K562 (cell line): Measurements from ENCODE around the gene NRG2. TPM values are rescaled to one million over a fixed set of nuclear protein-coding genes. Genes with fewer than 3 reads are reported as not detected.
A peak's percentile ranks its signal among the peaks of the same experiment; 100 is the strongest.

Experiments used
- CBX2 ChIP-seq: fragments of 200-600 bp; sonication (generic); IDR thresholded peaks from one replicate; pipeline ENCODE4 v1.6.1; 2012; ENCODE audit warnings: mild to moderate bottlenecking, low read length, inconsistent platforms; ENCODE audit not compliant: insufficient read depth, poor library complexity, severe bottlenecking
- DEAF1 ChIP-seq: fragments of 450-650 bp; formaldehyde crosslinking; IDR thresholded peaks from 2 replicates; pipeline ENCODE4 v1.4.0; 2020; ENCODE audit warnings: mild to moderate bottlenecking, moderate library complexity
- ETV5 ChIP-seq: sonication (generic); formaldehyde crosslinking; IDR thresholded peaks from 2 replicates; pipeline ENCODE4 v1.4.0; 2020; ENCODE audit warnings: low read depth, mild to moderate bottlenecking, missing genetic modification reagents
- HIVEP1 ChIP-seq: fragments of 250-450 bp; sonication (Bioruptor Pico); IDR thresholded peaks from 2 replicates; pipeline ENCODE4 v1.4.0; 2020; ENCODE audit warnings: mild to moderate bottlenecking
- IRF9 ChIP-seq: fragments of 450-650 bp; IDR thresholded peaks from 2 replicates; pipeline ENCODE4 v1.6.1; 2016; ENCODE audit warnings: missing biosample characterization, missing genetic modification characterization
- KAT8 ChIP-seq: fragments of 450-650 bp; IDR thresholded peaks from 2 replicates; pipeline ENCODE4 v1.6.1; 2016; ENCODE audit warnings: low read depth, mild to moderate bottlenecking
- NR2C1 ChIP-seq, 2 experiments: fragments of 450-650 bp; IDR thresholded peaks; 2 replicates each; pipeline ENCODE4 v1.6.1; 2017; ENCODE audit warnings: mild to moderate bottlenecking in 2 of 2, antibody characterized with exemption in 1 of 2, inconsistent platforms in 1 of 2, missing compliant biosample characterization in 1 of 2, missing genetic modification characterization in 1 of 2
- RREB1 ChIP-seq: fragments of 250-450 bp; sonication (Bioruptor Pico); IDR thresholded peaks from 2 replicates; pipeline ENCODE4 v1.4.0; 2020
- STAT5B ChIP-seq: fragments of 250-450 bp; sonication (Bioruptor Pico); IDR thresholded peaks from 2 replicates; pipeline ENCODE4 v1.8.0; 2021; ENCODE audit warnings: mild to moderate bottlenecking, inconsistent platforms
- polyA plus RNA-seq, 8 experiments: library from polyadenylated mRNA; depleted of rRNA in 4 of 8; stranded (reverse) in 5 of 8; unstranded in 3 of 8; fragments of >200 nt; fragmentation: Nextera tagmentation in 2 of 8; fragmentation: Illumina TruSeq in 1 of 8; extraction: Ambion mirVana in 2 of 8; extraction: Trizol in 1 of 8; gene quantifications; 2 replicates each; pipeline versions ENCODE4 v1.2.1 to v1.2.3, GENCODE V29; 2011 to 2014; ENCODE audit warnings: inconsistent platforms in 1 of 8, missing spikeins in 1 of 8
- total RNA-seq, 7 experiments: library from RNA; depleted of rRNA in 6 of 7; stranded (reverse); fragments of >200 nt in 6 of 7; fragmentation: Illumina TruSeq in 2 of 7; extraction: Trizol in 2 of 7; gene quantifications; 2 replicates each; pipeline versions ENCODE4 v1.2.1 to v1.2.3, GENCODE V29; 2011 to 2021; ENCODE audit warnings: low replicate concordance in 1 of 7

Gene NRG2
- total and polyA plus RNA-seq, 9 of the 15 experiments (the other 6 are each of a cell fraction or from before 2014, with no cell fraction given): not detected

GRCh38 chr5:139844472-139845145 lies 198.5 kb downstream of the NRG2 start (continued):
- TF ChIP-seq RREB1 (CRISPR knock-in tag): no peak
- no peak for TF ChIP-seq ETV5
- TF ChIP-seq KAT8: no peak
- no peak for TF ChIP-seq HIVEP1 (CRISPR knock-in tag)
- TF ChIP-seq DEAF1 (CRISPR knock-in tag): peak; percentile 48; the same call in 1 of the 2 replicates
- no peak for TF ChIP-seq NR2C1 (IDR thresholded peaks at IDR 0.05)
- TF ChIP-seq NR2C1 (tag; IDR thresholded peaks at IDR 0.05): no peak
- no peak for TF ChIP-seq CBX2
- TF ChIP-seq IRF9 (tag): no peak
- no peak for TF ChIP-seq STAT5B
